Keratinocyte (primary cell): Measurements from ENCODE around the gene COL4A6.

Source experiments
- EZH2 ChIP-seq: IDR thresholded peaks from one replicate; pipeline ENCODE4 v1.6.1; 2012; ENCODE audit warnings: inconsistent platforms, mild to moderate bottlenecking, low read length, moderate library complexity
- TF ChIP-seq, protein P1 (sequence below), 3 experiments: IDR thresholded peaks in 1 of 3; conservative IDR thresholded peaks in 1 of 3; optimal IDR thresholded peaks in 1 of 3; 2 replicates in 2 of 3; 3 replicates in 1 of 3; pipeline versions ENCODE3 to v1.5.1; 2011; ENCODE audit warnings: low read length in 3 of 3, mild to moderate bottlenecking in 3 of 3, moderate library complexity in 2 of 3, control low read depth in 1 of 3, inconsistent platforms in 1 of 3; ENCODE audit not compliant: insufficient read depth in 2 of 3; ENCODE audit errors: extremely low read depth in 1 of 3

DNA sequence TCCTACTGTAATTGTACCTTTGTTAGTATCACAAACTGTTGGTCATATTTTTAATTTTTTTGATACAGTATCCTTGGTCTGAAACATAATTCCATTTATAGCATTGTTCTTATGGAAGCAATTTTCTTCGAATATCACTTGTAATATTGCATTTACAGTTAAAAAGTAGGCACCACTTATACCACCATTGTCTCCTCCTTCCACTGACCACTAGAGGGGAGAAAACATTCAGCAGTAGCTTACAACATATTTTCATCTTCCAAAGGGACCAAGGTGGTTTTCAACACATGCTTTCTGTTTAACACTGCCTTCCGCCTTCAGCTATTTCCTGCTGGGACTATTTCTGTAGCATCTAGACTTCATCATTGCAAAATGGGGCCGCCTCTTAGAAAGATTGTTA, 146.2 kb downstream of the COL4A6 start:
- TF ChIP-seq, protein P1, sequence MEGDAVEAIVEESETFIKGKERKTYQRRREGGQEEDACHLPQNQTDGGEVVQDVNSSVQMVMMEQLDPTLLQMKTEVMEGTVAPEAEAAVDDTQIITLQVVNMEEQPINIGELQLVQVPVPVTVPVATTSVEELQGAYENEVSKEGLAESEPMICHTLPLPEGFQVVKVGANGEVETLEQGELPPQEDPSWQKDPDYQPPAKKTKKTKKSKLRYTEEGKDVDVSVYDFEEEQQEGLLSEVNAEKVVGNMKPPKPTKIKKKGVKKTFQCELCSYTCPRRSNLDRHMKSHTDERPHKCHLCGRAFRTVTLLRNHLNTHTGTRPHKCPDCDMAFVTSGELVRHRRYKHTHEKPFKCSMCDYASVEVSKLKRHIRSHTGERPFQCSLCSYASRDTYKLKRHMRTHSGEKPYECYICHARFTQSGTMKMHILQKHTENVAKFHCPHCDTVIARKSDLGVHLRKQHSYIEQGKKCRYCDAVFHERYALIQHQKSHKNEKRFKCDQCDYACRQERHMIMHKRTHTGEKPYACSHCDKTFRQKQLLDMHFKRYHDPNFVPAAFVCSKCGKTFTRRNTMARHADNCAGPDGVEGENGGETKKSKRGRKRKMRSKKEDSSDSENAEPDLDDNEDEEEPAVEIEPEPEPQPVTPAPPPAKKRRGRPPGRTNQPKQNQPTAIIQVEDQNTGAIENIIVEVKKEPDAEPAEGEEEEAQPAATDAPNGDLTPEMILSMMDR (optimal IDR thresholded peaks at IDR 0.05 in 1 of 3, IDR thresholded peaks at IDR 0.05 in 1 of 3, conservative IDR thresholded peaks at IDR 0.05 in 1 of 3; ENCODE audit: extremely low read depth in 1 of 3, insufficient read depth in 2 of 3, low read length in 3 of 3) = no peak
- no peak for TF ChIP-seq EZH2
